Fibroblast of lung (primary cell): ENCODE data around the gene CEP20.

Experiments used
- CTCF ChIP-seq, 2 donors: IDR thresholded peaks in 1 of 2; conservative IDR thresholded peaks in 1 of 2; 1 replicate in 1 of 2; 2 replicates in 1 of 2; pipeline ENCODE4 v1.5.1; 2011 to 2012; ENCODE audit warnings: low read length in 2 of 2, control low read depth in 1 of 2, inconsistent platforms in 1 of 2, low read depth in 1 of 2, mild to moderate bottlenecking in 1 of 2
- EZH2 ChIP-seq: IDR thresholded peaks from 2 replicates; pipeline ENCODE4 v1.5.1; 2012; ENCODE audit warnings: low read length, control low read depth, mild to moderate bottlenecking; ENCODE audit errors: missing control alignments

DNA sequence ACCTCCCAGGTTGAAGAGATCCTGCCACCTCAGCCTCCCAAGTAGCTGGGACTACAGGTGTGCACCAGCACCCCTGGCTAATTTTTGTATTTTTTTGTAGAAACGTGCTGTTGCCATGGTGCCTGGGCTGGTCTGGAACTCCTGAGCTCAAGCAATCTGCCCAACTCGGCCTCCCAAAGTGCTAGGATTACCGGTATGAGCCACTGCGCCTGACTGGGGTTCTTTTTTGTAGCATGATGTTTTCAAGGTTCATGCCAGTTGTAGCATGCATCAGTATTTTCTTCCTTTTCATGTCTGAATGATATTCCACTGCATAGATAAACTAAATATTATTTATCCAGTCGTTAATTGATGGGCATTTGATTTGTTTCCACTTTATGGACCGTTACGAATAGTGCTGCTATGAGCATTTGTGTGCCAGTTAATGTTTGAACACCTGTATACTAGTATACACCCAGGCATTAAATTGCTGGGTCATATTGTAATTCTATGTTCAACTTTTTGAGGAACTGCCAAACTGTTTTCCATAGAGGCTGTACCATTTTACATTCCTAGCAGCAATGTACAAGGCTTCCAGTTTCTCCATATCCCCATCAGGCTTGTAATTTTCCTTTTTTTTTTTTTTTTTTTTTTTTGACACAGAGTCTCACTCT, 24.8 kb upstream of the CEP20 start:
- no peak for TF ChIP-seq EZH2
- no peak for TF ChIP-seq CTCF (conservative IDR thresholded peaks at IDR 0.05 in 1 of 2, IDR thresholded peaks at IDR 0.05 in 1 of 2; ENCODE audit: low read depth in 1 of 2, low read length in 2 of 2)
